ENCODE measurements around the gene SLC46A3.

SLC46A3 gene

DNA sequence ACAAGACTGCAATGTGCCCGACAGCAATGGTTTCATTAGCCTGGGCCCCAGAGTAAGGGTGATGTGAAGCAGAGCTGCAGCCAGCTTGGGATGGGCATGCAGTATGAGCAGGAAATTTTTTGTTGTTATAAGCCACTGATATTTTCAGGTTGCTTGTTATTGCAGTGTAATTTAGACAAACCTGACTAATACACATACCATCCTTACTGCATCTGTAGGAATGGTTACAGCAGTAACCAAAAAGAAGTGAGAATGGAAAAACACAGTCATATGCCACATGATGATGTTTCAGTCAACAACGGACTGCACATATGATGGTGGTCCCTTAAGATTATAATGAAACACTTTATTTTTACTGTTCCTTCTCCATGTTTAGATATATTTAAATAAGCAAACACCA lies 68.5 kb downstream of the SLC46A3 start:
- H3K4me3 Mint-ChIP-seq: no peak overlapping the region
- H3K4me1 Mint-ChIP-seq: peaks cover 14% of the 10 kb centered on the region
- H3K27ac Mint-ChIP-seq: no peak overlapping the region
- H3K9me3 Mint-ChIP-seq: no peaks in the 10 kb centered on the region
- H3K36me3 Mint-ChIP-seq (ENCODE audit: low read depth): peaks cover 3% of the 10 kb centered on the region
- TF ChIP-seq, protein P1, sequence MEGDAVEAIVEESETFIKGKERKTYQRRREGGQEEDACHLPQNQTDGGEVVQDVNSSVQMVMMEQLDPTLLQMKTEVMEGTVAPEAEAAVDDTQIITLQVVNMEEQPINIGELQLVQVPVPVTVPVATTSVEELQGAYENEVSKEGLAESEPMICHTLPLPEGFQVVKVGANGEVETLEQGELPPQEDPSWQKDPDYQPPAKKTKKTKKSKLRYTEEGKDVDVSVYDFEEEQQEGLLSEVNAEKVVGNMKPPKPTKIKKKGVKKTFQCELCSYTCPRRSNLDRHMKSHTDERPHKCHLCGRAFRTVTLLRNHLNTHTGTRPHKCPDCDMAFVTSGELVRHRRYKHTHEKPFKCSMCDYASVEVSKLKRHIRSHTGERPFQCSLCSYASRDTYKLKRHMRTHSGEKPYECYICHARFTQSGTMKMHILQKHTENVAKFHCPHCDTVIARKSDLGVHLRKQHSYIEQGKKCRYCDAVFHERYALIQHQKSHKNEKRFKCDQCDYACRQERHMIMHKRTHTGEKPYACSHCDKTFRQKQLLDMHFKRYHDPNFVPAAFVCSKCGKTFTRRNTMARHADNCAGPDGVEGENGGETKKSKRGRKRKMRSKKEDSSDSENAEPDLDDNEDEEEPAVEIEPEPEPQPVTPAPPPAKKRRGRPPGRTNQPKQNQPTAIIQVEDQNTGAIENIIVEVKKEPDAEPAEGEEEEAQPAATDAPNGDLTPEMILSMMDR (IDR thresholded peaks at IDR 0.05; ENCODE audit: unreplicated experiment in 3 of 3): no peak
- H3K27me3 Mint-ChIP-seq (ENCODE audit: low read depth): no peaks in the 10 kb centered on the region
